ENCODE data around the gene DYNC1I1. TPM values are rescaled to one million over a fixed set of nuclear protein-coding genes. Genes with fewer than 3 reads are reported as not detected.

DYNC1I1 gene
- total and polyA plus RNA-seq, 2 of the 4 experiments (the other 2 are of a cell fraction), result under 0.01 to 0.15 TPM

DNA sequence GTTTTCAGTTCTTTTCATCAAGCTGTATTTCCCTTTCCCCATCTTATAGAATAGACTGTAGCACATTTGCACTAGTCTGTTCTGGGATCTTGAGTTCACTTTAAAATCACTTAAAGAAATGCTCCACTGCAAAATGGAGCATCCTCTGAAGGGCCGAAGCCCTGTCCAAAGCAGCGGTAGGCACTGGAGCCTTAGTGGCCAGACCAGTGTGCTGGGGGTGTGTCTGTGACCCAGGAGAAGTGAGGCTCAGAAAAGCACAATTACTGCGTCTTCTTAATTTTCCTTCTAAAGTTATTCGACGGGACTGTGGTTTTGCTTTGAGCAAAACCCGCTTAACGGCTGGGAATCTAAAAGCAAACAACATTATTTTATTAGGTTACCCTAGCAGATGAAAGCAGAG, 343.8 kb downstream of the DYNC1I1 start:
- Histone ChIP-seq H3K27ac (ENCODE audit: insufficient read depth, low read length) (no peak overlapping the region), H2BK20ac (ENCODE audit: low read depth, low read length) (no peak overlapping the region), H3K14ac (replicated peaks; ENCODE audit: low read depth, low read length) (no peak overlapping the region), H3K9me3 (ENCODE audit: control insufficient read depth, insufficient read depth, low read length) (no peaks in the 10 kb centered on the region), H3K4me3 (ENCODE audit: insufficient read depth, low read depth, low read length) (no peak overlapping the region), H3K9me1 (ENCODE audit: insufficient read depth, low read length) (no peaks in the 10 kb centered on the region), H3K27me3 (ENCODE audit: control insufficient read depth, insufficient read depth, low read length) (no peaks in the 10 kb centered on the region), H2AK9ac (replicated peaks; ENCODE audit: low read depth, low read length, poor library complexity) (no peak overlapping the region), H3K18ac (ENCODE audit: low read depth, low read length) (no peak overlapping the region), H4K91ac (ENCODE audit: insufficient read depth, low read depth, low read length) (no peak overlapping the region), H2AFZ (replicated peaks; ENCODE audit: low read length, poor library complexity) (no peak overlapping the region), H3K79me1 (ENCODE audit: low read depth in 1 of 2, low read length in 2 of 2) (no peaks in the 10 kb centered on the region), H4K8ac (ENCODE audit: low read depth in 2 of 2, low read length in 2 of 2) (no peak overlapping the region), H3K56ac (ENCODE audit: extremely low read depth, insufficient read depth, low read length) (no peak overlapping the region), H2BK15ac (ENCODE audit: low read depth, low read length) (no peak overlapping the region), H2BK5ac (ENCODE audit: low read depth, low read length, poor library complexity, severe bottlenecking) (no peak overlapping the region), H4K20me1 (ENCODE audit: insufficient read depth, low read length) (no peaks in the 10 kb centered on the region), H3K9ac (ENCODE audit: low read depth, low read length) (no peak overlapping the region), H4K5ac (ENCODE audit: low read depth, low read length) (no peak overlapping the region), H3K23ac (ENCODE audit: low read depth, low read length) (no peak overlapping the region), H3K4me2 (ENCODE audit: low read depth, low read length) (no peak overlapping the region), H2BK120ac (ENCODE audit: low read depth, low read length) (no peak overlapping the region), H3K4ac (ENCODE audit: low read depth, low read length) (no peak overlapping the region), H3K4me1 (ENCODE audit: control insufficient read depth, insufficient read depth, low read length) (no peaks in the 10 kb centered on the region), H3K36me3 (ENCODE audit: control insufficient read depth, insufficient read depth, low read length) (peaks cover 2% of the 10 kb centered on the region), H2AK5ac (ENCODE audit: low read depth, low read length) (no peak overlapping the region)
- dilution Hi-C loops (cut with HindIII; ENCODE audit: low sequenced_read_pairs, unreplicated experiment), result no loop called here
- no peak for ATAC-seq (ENCODE audit: low read depth)
- in situ Hi-C loops (cut with MboI; ENCODE audit: low sequenced_read_pairs), result no loop called here
- no CpG with 5 or more reads among the region's 7 CpGs for WGBS, 2 experiments (ENCODE audit: extremely low coverage in 2 of 2, insufficient read length in 1 of 2)
- POLR2A ChIA-PET (ENCODE audit: unreplicated experiment), result no interaction called here
- no TSS peak for BruUV-seq (replicated peaks)
- TF ChIP-seq, protein P1, sequence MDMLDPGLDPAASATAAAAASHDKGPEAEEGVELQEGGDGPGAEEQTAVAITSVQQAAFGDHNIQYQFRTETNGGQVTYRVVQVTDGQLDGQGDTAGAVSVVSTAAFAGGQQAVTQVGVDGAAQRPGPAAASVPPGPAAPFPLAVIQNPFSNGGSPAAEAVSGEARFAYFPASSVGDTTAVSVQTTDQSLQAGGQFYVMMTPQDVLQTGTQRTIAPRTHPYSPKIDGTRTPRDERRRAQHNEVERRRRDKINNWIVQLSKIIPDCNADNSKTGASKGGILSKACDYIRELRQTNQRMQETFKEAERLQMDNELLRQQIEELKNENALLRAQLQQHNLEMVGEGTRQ (IDR thresholded peaks at IDR 0.05; ENCODE audit: low read depth, low read length), result no peak
- TF ChIP-seq, protein P2, sequence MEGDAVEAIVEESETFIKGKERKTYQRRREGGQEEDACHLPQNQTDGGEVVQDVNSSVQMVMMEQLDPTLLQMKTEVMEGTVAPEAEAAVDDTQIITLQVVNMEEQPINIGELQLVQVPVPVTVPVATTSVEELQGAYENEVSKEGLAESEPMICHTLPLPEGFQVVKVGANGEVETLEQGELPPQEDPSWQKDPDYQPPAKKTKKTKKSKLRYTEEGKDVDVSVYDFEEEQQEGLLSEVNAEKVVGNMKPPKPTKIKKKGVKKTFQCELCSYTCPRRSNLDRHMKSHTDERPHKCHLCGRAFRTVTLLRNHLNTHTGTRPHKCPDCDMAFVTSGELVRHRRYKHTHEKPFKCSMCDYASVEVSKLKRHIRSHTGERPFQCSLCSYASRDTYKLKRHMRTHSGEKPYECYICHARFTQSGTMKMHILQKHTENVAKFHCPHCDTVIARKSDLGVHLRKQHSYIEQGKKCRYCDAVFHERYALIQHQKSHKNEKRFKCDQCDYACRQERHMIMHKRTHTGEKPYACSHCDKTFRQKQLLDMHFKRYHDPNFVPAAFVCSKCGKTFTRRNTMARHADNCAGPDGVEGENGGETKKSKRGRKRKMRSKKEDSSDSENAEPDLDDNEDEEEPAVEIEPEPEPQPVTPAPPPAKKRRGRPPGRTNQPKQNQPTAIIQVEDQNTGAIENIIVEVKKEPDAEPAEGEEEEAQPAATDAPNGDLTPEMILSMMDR (conservative IDR thresholded peaks at IDR 0.05; ENCODE audit: low read depth, low read length), result no peak
- TF ChIP-seq, protein P3, sequence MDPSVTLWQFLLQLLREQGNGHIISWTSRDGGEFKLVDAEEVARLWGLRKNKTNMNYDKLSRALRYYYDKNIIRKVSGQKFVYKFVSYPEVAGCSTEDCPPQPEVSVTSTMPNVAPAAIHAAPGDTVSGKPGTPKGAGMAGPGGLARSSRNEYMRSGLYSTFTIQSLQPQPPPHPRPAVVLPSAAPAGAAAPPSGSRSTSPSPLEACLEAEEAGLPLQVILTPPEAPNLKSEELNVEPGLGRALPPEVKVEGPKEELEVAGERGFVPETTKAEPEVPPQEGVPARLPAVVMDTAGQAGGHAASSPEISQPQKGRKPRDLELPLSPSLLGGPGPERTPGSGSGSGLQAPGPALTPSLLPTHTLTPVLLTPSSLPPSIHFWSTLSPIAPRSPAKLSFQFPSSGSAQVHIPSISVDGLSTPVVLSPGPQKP (IDR thresholded peaks at IDR 0.05; ENCODE audit: borderline replicate concordance, low read depth, low read length), result no peak
- TF ChIP-seq RFX5 (IDR thresholded peaks at IDR 0.05; ENCODE audit: low read depth, low read length), result no peak
- TF ChIP-seq MXI1 (IDR thresholded peaks at IDR 0.05; ENCODE audit: borderline replicate concordance, low read depth, low read length), result no peak
- TF ChIP-seq RAD21 (IDR thresholded peaks at IDR 0.05; ENCODE audit: low read length), result no peak
- TF ChIP-seq NFE2L2 (IDR thresholded peaks at IDR 0.05; ENCODE audit: low read depth, low read length), result no peak
- TF ChIP-seq FOS (IDR thresholded peaks at IDR 0.05; ENCODE audit: low read depth, low read length), result no peak
- TF ChIP-seq BHLHE40 (IDR thresholded peaks at IDR 0.05; ENCODE audit: low read depth, low read length), result no peak
- TF ChIP-seq CEBPB (IDR thresholded peaks at IDR 0.05; ENCODE audit: low read depth, low read length), result no peak
- no peak for TF ChIP-seq POLR2A (IDR thresholded peaks at IDR 0.05; ENCODE audit: low read depth, low read length)
- TF ChIP-seq SMC3 (IDR thresholded peaks at IDR 0.05; ENCODE audit: low read depth, low read length), result no peak
- no peak for TF ChIP-seq MAZ (IDR thresholded peaks at IDR 0.05; ENCODE audit: borderline replicate concordance, low read depth, low read length)
- CTCF ChIA-PET, result no interaction called here
- DNase-seq, result no peak
- intact Hi-C loops (cut with micrococcal nuclease), result no loop called here
